Natural killer cell (primary cell): Measurements from ENCODE around the gene HOXD10. TPM values are rescaled to one million over a fixed set of nuclear protein-coding genes. Genes with fewer than 3 reads are reported as not detected.

Experiments
- ATAC-seq, 3 donors: fragments of 150-1000 bp in 2 of 3; fragments of 200-7000 bp in 1 of 3; cut with Tn5 transposase; 1 replicate in 1 of 3; 2 replicates in 2 of 3; pipeline ENCODE4 v1.10.0; 2021; ENCODE audit warnings: mild to moderate bottlenecking in 2 of 3, moderate library complexity in 2 of 3
- DNase-seq, 2 donors: peaks; one replicate each; pipeline versions ENCODE4 v3.0.0 to v3.0.0-alpha.2; 2013 to 2021; ENCODE audit warnings: mixed read lengths in 1 of 2
- H3K27ac ChIP-seq: one replicate; pipeline ENCODE4 v1.5.1; 2013; ENCODE audit warnings: mild to moderate bottlenecking, low read length
- H3K27me3 ChIP-seq: one replicate; pipeline ENCODE4 v1.6.1; 2013; ENCODE audit warnings: low read length; ENCODE audit not compliant: control insufficient read depth, insufficient read depth
- H3K36me3 ChIP-seq: one replicate; pipeline ENCODE4 v1.6.1; 2013; ENCODE audit warnings: low read length; ENCODE audit not compliant: control insufficient read depth, insufficient read depth
- H3K4me1 ChIP-seq: one replicate; pipeline ENCODE4 v1.6.1; 2013; ENCODE audit warnings: low read length; ENCODE audit not compliant: control insufficient read depth, insufficient read depth
- H3K4me3 ChIP-seq: one replicate; pipeline ENCODE4 v1.5.1; 2013; ENCODE audit warnings: low read length
- H3K9me3 ChIP-seq: one replicate; pipeline ENCODE4 v1.6.1; 2013; ENCODE audit warnings: low read length; ENCODE audit not compliant: control insufficient read depth, insufficient read depth
- H3K27ac Mint-ChIP-seq, 2 donors: one replicate each; pipeline ENCODE4 v1.8.0; 2022; ENCODE audit warnings: mild to moderate bottlenecking in 2 of 2, mixed read lengths in 2 of 2, moderate library complexity in 1 of 2
- H3K27me3 Mint-ChIP-seq, 2 donors: one replicate each; pipeline ENCODE4 v1.8.0; 2022; ENCODE audit warnings: low read depth in 2 of 2, mixed read lengths in 2 of 2
- H3K36me3 Mint-ChIP-seq: one replicate; pipeline ENCODE4 v1.8.0; 2022; ENCODE audit warnings: mixed read lengths
- H3K4me1 Mint-ChIP-seq, 2 donors: one replicate each; pipeline ENCODE4 v1.8.0; 2022; ENCODE audit warnings: mixed read lengths in 2 of 2
- H3K4me3 Mint-ChIP-seq: one replicate; pipeline ENCODE4 v1.8.0; 2022; ENCODE audit warnings: mild to moderate bottlenecking, moderate library complexity, mixed read lengths
- H3K9me3 Mint-ChIP-seq, 2 donors: one replicate each; pipeline ENCODE4 v1.8.0; 2022; ENCODE audit warnings: mixed read lengths in 2 of 2
- CTCF ChIP-seq: fragments of 200-600 bp; IDR thresholded peaks from one replicate; pipeline ENCODE4 v1.8.0; 2022; ENCODE audit warnings: antibody characterized with exemption
- WGBS: methylation state at CpG from one replicate; pipeline ENCODE4 v1.1.7; 2013; ENCODE audit warnings: missing lambda C conversion rate; ENCODE audit not compliant: insufficient coverage; 5-methylcytosine and 5-hydroxymethylcytosine counted together
- intact Hi-C: fragments of 100-400 bp; cut with micrococcal nuclease; formaldehyde crosslinking; loops from one replicate; pipeline ENCODE4 v1.14.2; 2022
- total RNA-seq, 4 donors: library from RNA; stranded (reverse); fragments of 120-200 nt in 1 of 4; gene quantifications; one replicate each; pipeline versions ENCODE4 v1.2.3 to v1.2.4, GENCODE V29; 2013 to 2022

HOXD10 gene
- total RNA-seq, 3 donors from 2014 or later (not counting 1 experiment from before 2014, with no cell fraction given): not detected

DNA sequence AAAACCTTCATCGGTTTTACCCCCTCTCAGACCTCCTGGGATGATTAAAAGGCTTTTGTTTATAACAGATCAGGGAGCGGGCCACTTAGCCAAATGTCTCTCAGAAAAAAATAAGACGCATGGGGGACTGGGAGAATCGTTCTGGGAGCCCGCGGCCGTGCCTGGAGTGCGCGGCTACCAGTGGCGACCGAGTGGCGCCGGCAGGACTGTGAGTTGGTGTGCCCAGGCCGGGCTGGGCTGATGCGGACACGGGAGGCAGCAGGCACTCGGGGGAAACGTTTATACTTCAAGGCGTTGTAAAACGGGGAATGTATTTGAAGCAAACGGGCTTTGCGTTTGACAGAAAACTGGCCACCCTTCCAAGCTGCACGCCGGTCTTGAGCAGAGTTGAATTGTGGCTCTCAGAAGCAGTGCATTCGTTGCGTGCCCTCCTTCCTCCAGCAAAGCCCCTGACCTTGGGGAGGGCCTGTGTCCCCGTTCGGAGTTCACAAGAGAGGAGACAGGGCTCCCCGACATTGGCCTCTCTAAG is 4.7 kb upstream of the HOXD10 start:
- WGBS: 8% methylated on average over 28 of the region's 29 CpGs

GRCh38 chr2:176112375-176113302 is 3.9 kb upstream of the HOXD10 start:
- Histone ChIP-seq H3K9me3 (peaks cover 8% of the 10 kb centered on the region), H3K36me3 (no peaks in the 10 kb centered on the region), H3K27ac (no peak overlapping the region), H3K27me3 (peaks cover 86% of the 10 kb centered on the region), H3K4me1 (no peaks in the 10 kb centered on the region), H3K4me3 (no peak overlapping the region)
- no peak overlapping the region for H3K27ac Mint-ChIP-seq
- ATAC-seq (no peak), DNase-seq (no peak)
- intact Hi-C loops: loop anchor here (5.0 kb wide), 1 partner anchor 35 kb away; no protein-coding TSS in a partner anchor
- peaks cover 0 to 5% of the 10 kb centered on the region in 2 donors for H3K4me1 Mint-ChIP-seq
- TF ChIP-seq CTCF: no peak
- H3K36me3 Mint-ChIP-seq: peaks cover 8% of the 10 kb centered on the region
- H3K27me3 Mint-ChIP-seq: peaks cover 71 to 77% of the 10 kb centered on the region in 2 donors
- H3K9me3 Mint-ChIP-seq: no peaks in the 10 kb centered on the region
- H3K4me3 Mint-ChIP-seq: no peak overlapping the region
- 9% methylated on average over 40 of the region's 40 CpGs for WGBS

More for the DNA sequence above, 4.7 kb upstream of the HOXD10 start:
- no peak overlapping the region for H3K27ac Mint-ChIP-seq
- H3K9me3 Mint-ChIP-seq: no peaks in the 10 kb centered on the region
- H3K27me3 Mint-ChIP-seq: peaks cover 68 to 70% of the 10 kb centered on the region in 2 donors
- H3K4me1 ChIP-seq: peaks cover 3% of the 10 kb centered on the region
- ATAC-seq (no peak), DNase-seq (no peak)
- no peak overlapping the region for H3K4me3 Mint-ChIP-seq
- H3K4me3 ChIP-seq: no peak overlapping the region
- peaks cover 0 to 5% of the 10 kb centered on the region in 2 donors for H3K4me1 Mint-ChIP-seq
- H3K36me3 ChIP-seq: no peaks in the 10 kb centered on the region
- TF ChIP-seq CTCF: no peak
- H3K27me3 ChIP-seq: peaks cover 79% of the 10 kb centered on the region
- H3K9me3 ChIP-seq: peaks cover 6% of the 10 kb centered on the region
- peaks cover 8% of the 10 kb centered on the region for H3K36me3 Mint-ChIP-seq
- no peak overlapping the region for H3K27ac ChIP-seq
- intact Hi-C loops: loop anchor here (5.0 kb wide), 1 partner anchor 35 kb away; no protein-coding TSS in a partner anchor

GRCh38 chr2:176114120-176114929 is 2.3 kb upstream of the HOXD10 start:
- Mint-ChIP-seq H3K4me3 (no peak overlapping the region), H3K9me3 (peaks cover 2% of the 10 kb centered on the region in 2 donors), H3K27me3 (peaks cover 78 to 84% of the 10 kb centered on the region in 2 donors), H3K4me1 (peaks cover 9 to 11% of the 10 kb centered on the region in 2 donors), H3K27ac (no peak overlapping the region), H3K36me3 (peaks cover 19% of the 10 kb centered on the region)
- WGBS: 18% methylated on average over 25 of the region's 26 CpGs
- Histone ChIP-seq H3K4me3 (no peak overlapping the region), H3K27ac (no peak overlapping the region), H3K36me3 (no peaks in the 10 kb centered on the region), H3K9me3 (peaks cover 16% of the 10 kb centered on the region), H3K4me1 (peaks cover 4% of the 10 kb centered on the region), H3K27me3 (peaks cover 95% of the 10 kb centered on the region)
- DNase-seq (no peak), ATAC-seq (no peak)
- intact Hi-C loops: loop anchor here (5.0 kb wide), 1 partner anchor 37 kb away; no protein-coding TSS in a partner anchor
- TF ChIP-seq CTCF: no peak
